ENCODE results near the gene SYNGR3.

The SYNGR3 gene

GRCh38 chr16:1977875-1978268, 11.9 kb upstream of the SYNGR3 start:
- H3K4me2 ChIP-seq (ENCODE audit: low read depth, low read length, poor library complexity, severe bottlenecking): no peak overlapping the region
- no peaks in the 10 kb centered on the region for H3K9me3 ChIP-seq (ENCODE audit: insufficient read depth, low read length)
- H4K20me1 ChIP-seq (ENCODE audit: low read depth, low read length): no peaks in the 10 kb centered on the region
- no peaks in the 10 kb centered on the region for H3K27me3 ChIP-seq (ENCODE audit: low read length)
- TF ChIP-seq, protein P1, sequence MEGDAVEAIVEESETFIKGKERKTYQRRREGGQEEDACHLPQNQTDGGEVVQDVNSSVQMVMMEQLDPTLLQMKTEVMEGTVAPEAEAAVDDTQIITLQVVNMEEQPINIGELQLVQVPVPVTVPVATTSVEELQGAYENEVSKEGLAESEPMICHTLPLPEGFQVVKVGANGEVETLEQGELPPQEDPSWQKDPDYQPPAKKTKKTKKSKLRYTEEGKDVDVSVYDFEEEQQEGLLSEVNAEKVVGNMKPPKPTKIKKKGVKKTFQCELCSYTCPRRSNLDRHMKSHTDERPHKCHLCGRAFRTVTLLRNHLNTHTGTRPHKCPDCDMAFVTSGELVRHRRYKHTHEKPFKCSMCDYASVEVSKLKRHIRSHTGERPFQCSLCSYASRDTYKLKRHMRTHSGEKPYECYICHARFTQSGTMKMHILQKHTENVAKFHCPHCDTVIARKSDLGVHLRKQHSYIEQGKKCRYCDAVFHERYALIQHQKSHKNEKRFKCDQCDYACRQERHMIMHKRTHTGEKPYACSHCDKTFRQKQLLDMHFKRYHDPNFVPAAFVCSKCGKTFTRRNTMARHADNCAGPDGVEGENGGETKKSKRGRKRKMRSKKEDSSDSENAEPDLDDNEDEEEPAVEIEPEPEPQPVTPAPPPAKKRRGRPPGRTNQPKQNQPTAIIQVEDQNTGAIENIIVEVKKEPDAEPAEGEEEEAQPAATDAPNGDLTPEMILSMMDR (IDR thresholded peaks at IDR 0.05; ENCODE audit: insufficient read depth, low read length, poor library complexity, severe bottlenecking): no peak
- no peak for TF ChIP-seq EZH2phosphoT487 (conservative IDR thresholded peaks at IDR 0.05; ENCODE audit: low read length)
- H3K4me3 ChIP-seq (ENCODE audit: insufficient read depth, low read length, poor library complexity, severe bottlenecking): no peak overlapping the region
- H3K9ac ChIP-seq (ENCODE audit: low read length): no peak overlapping the region
- no peaks in the 10 kb centered on the region for H3F3A ChIP-seq (ENCODE audit: insufficient read depth)
- H3K36me3 ChIP-seq (ENCODE audit: low read length): no peaks in the 10 kb centered on the region
- H2AFZ ChIP-seq (ENCODE audit: low read depth, low read length, severe bottlenecking): no peak overlapping the region
- H3K9me2 ChIP-seq (replicated peaks; ENCODE audit: insufficient read depth, low read length): no peaks in the 10 kb centered on the region
- H3K79me2 ChIP-seq (ENCODE audit: insufficient read depth, low read length): peaks cover 10% of the 10 kb centered on the region
- no peak overlapping the region for H3K27ac ChIP-seq (ENCODE audit: low read depth, low read length)

DNA sequence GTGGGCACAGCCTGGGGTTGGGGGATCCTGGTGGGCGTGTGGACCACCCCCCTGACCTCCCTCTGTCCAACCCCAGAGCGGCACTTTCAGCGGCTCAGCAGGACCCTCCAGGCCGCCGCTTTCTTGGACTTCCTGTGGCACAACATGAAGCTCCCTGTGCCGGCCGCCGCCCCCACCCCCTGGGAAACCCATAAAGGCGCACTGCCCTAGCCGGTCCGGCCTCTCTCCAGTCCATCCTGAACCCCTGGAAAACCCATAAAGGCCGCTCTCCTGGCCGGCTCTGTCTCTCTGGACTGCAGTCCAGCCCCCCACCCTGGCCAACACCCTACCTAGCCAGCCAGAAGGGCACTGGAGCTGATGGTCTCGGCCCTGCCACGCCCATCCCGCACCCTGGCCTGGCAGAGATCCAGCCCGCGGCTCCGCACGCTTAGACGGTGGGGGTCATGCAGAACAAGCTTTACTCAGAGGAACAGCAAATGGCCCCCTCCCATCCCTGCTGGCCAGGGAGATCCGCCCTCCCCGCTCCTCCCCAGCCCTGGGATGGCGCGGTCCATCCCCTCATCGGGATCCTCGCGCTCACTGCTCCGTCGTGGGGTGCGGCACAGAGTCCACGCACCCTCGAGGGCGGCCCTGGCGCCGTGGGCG, 11.2 kb upstream of the SYNGR3 start:
- H3K9me2 ChIP-seq (replicated peaks; ENCODE audit: insufficient read depth, low read length): no peaks in the 10 kb centered on the region
- no peak overlapping the region for H3K4me3 ChIP-seq (ENCODE audit: insufficient read depth, low read length, poor library complexity, severe bottlenecking)
- H4K20me1 ChIP-seq (ENCODE audit: low read depth, low read length): no peaks in the 10 kb centered on the region
- no peak overlapping the region for H3K4me2 ChIP-seq (ENCODE audit: low read depth, low read length, poor library complexity, severe bottlenecking)
- no peak overlapping the region for H2AFZ ChIP-seq (ENCODE audit: low read depth, low read length, severe bottlenecking)
- H3K79me2 ChIP-seq (ENCODE audit: insufficient read depth, low read length): peaks cover 5% of the 10 kb centered on the region
- H3K9me3 ChIP-seq (ENCODE audit: insufficient read depth, low read length): no peaks in the 10 kb centered on the region
- no peak overlapping the region for H3K9ac ChIP-seq (ENCODE audit: low read length)
- no peaks in the 10 kb centered on the region for H3F3A ChIP-seq (ENCODE audit: insufficient read depth)
- H3K27me3 ChIP-seq (ENCODE audit: low read length): no peaks in the 10 kb centered on the region
- H3K36me3 ChIP-seq (ENCODE audit: low read length): no peaks in the 10 kb centered on the region
- no peak overlapping the region for H3K27ac ChIP-seq (ENCODE audit: low read depth, low read length)
- TF ChIP-seq, protein P1 (IDR thresholded peaks at IDR 0.05; ENCODE audit: insufficient read depth, low read length, poor library complexity, severe bottlenecking): no peak
- no peak for TF ChIP-seq EZH2phosphoT487 (conservative IDR thresholded peaks at IDR 0.05; ENCODE audit: low read length)

DNA sequence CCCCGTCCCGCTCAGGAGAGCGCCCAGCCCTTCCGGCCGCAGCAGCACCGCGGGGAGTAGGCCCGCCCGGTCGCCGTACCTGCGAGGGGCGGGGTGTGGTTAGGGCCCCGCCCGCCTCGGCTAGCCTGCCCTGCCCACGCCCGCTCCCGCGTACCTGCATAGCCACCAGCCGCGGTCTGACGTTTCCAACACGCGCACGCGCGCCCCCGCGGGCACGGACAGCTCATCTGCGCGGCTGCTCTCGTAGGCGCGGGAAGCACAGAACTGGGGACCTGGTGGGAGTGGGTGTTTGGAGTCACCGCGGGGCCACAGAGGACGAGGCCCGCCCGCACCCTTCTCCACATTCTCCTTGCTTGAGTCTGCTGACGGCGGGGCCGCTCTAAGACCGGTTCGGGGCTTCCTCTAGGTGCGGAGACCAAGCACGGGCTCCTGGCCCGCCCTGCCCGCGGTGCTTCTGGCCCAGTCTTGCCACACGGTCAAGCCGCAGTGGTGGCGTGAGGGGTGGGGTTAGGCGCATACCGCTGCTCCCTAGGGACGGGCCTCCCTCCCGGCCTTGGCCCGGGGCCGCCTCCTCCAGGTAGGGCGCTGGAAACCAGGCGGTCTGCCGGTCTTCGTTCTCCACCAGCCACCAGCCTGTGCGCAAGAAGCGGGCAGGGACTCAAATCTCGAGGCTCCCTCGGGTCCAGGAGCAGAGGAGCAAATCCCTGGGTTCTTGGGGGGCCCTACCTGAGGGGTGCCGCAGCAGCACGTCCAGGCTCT, 10.3 kb upstream of the SYNGR3 start:
- H2AFZ ChIP-seq (ENCODE audit: low read depth, low read length, severe bottlenecking): no peak overlapping the region
- H3K4me3 ChIP-seq (ENCODE audit: insufficient read depth, low read length, poor library complexity, severe bottlenecking): no peak overlapping the region
- no peak for TF ChIP-seq EZH2phosphoT487 (conservative IDR thresholded peaks at IDR 0.05; ENCODE audit: low read length)
- TF ChIP-seq, protein P1 (IDR thresholded peaks at IDR 0.05; ENCODE audit: insufficient read depth, low read length, poor library complexity, severe bottlenecking): no peak
- H3K27me3 ChIP-seq (ENCODE audit: low read length): no peaks in the 10 kb centered on the region
- no peaks in the 10 kb centered on the region for H3K9me2 ChIP-seq (replicated peaks; ENCODE audit: insufficient read depth, low read length)
- H3K27ac ChIP-seq (ENCODE audit: low read depth, low read length): no peak overlapping the region
- no peaks in the 10 kb centered on the region for H3K36me3 ChIP-seq (ENCODE audit: low read length)
- no peaks in the 10 kb centered on the region for H3K9me3 ChIP-seq (ENCODE audit: insufficient read depth, low read length)
- H3K4me2 ChIP-seq (ENCODE audit: low read depth, low read length, poor library complexity, severe bottlenecking): no peak overlapping the region
- no peaks in the 10 kb centered on the region for H3F3A ChIP-seq (ENCODE audit: insufficient read depth)
- no peak overlapping the region for H3K9ac ChIP-seq (ENCODE audit: low read length)
- H3K79me2 ChIP-seq (ENCODE audit: insufficient read depth, low read length): no peaks in the 10 kb centered on the region
- no peaks in the 10 kb centered on the region for H4K20me1 ChIP-seq (ENCODE audit: low read depth, low read length)

All from SU-DHL-6 (cell line).